Mucosa of descending colon (tissue), 3 donors: Measurements from ENCODE around the gene RASGRP2. TPM values are rescaled to one million over a fixed set of nuclear protein-coding genes. Genes with fewer than 3 reads are reported as not detected.

ENCODE experiments used
- ATAC-seq: fragments of 200-7000 bp; cut with Tn5 transposase; one replicate; pipeline ENCODE4 v1.9.1; 2020; ENCODE audit warnings: mild to moderate bottlenecking, moderate library complexity
- DNase-seq, 3 donors: peaks; one replicate each; pipeline ENCODE4 v3.0.0-alpha.2; 2020
- H3K36me3 ChIP-seq: fragments of 200-600 bp; one replicate; pipeline ENCODE4 v1.8.0; 2021; ENCODE audit warnings: low read depth, mild to moderate bottlenecking
- H3K4me1 ChIP-seq: fragments of 200-600 bp; one replicate; pipeline ENCODE4 v1.8.0; 2021; ENCODE audit warnings: low read depth, mild to moderate bottlenecking
- H3K4me3 ChIP-seq: fragments of 200-600 bp; one replicate; pipeline ENCODE4 v1.8.0; 2021; ENCODE audit warnings: mild to moderate bottlenecking
- H3K9me3 ChIP-seq: fragments of 200-600 bp; one replicate; pipeline ENCODE4 v1.8.0; 2021; ENCODE audit warnings: mild to moderate bottlenecking
- CTCF ChIP-seq: fragments of 200-600 bp; IDR thresholded peaks from one replicate; pipeline ENCODE4 v1.8.0; 2022; ENCODE audit warnings: antibody characterized with exemption, mild to moderate bottlenecking
- intact Hi-C, 2 donors: fragments of 100-400 bp; cut with DNase I in 1 of 2; cut with micrococcal nuclease in 1 of 2; formaldehyde crosslinking; loops; one replicate each; pipeline versions ENCODE4 v1.11.0 to v1.11.1; 2022; cut with DNase I, micrococcal nuclease
- total RNA-seq, 3 donors: library from RNA; stranded (reverse); fragmentation: NEBNext Ultra II Directional in 2 of 3; extraction: Animal tissue kit (Norgen Biotek cat#: 25700) in 2 of 3; gene quantifications; one replicate each; pipeline versions ENCODE4 v1.2.1 to v1.2.4, GENCODE V29; 2021 to 2023
- donor health status: DM: no; HTN: no; CAD: no; lungs with moderate emphysema.
- donor health status: DM: no; HTN: no; CAD: no.
- donor health status: DM: no; HTN: yes; CAD: no.

The RASGRP2 gene
- total RNA-seq, 3 donors from 2014 or later = 3.3 to 25.6 (median 9.7) TPM

DNA sequence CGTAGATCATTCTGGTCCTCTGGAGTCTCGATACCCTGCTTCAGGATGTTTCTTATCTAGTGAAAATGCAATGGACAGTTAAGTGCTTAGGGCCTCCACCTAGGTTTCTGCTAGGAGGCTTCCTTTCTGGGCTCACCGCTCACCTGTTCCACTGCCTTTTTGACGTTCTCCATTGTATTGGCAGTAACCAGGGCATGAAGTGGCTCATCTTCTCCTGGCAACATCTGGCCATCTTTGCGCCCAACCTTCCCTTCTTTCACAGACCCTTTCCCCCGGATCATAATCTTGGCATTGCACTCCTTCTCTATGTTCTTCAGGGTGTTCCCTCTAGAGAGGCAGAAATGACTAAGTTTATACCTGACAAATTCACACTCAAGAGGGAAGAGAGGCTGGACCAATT lies 25.3 kb upstream of the RASGRP2 start:
- H3K36me3 ChIP-seq = peaks cover 63% of the 10 kb centered on the region

DNA sequence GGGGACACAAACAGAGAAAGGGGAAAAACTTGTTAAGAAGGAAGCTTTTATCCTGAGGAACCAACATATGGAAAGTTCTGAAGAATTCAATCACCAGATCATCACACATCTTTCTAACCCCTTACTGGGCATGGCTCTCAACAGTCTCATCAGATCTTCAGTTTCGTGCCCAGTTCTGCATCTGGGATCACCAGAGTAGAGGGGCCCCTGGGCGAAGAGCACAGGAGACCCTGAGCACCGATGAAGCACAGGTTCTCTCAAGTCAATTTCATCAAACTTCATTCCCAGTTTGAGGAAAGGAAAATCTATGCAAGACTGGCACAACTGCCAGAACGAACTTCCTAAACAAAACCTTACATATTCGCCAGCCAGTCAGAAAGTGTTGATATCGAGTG lies 24.4 kb upstream of the RASGRP2 start:
- intact Hi-C loops = no loop called here
- ATAC-seq (no peak), DNase-seq (no peak)
- peaks cover 6% of the 10 kb centered on the region for H3K4me1 ChIP-seq
- TF ChIP-seq CTCF = no peak
- H3K9me3 ChIP-seq = no peaks in the 10 kb centered on the region
- H3K4me3 ChIP-seq = no peak overlapping the region
- H3K36me3 ChIP-seq = peaks cover 53% of the 10 kb centered on the region

More for the DNA sequence above, 25.3 kb upstream of the RASGRP2 start:
- intact Hi-C loops = no loop called here
- DNase-seq (no peak), ATAC-seq (no peak)
- H3K4me3 ChIP-seq = no peak overlapping the region
- H3K9me3 ChIP-seq = no peaks in the 10 kb centered on the region
- peaks cover 6% of the 10 kb centered on the region for H3K4me1 ChIP-seq
- no peak for TF ChIP-seq CTCF

- Histone ChIP-seq H3K9me3 (no peaks in the 10 kb centered on the region), H3K36me3 (peaks cover 53% of the 10 kb centered on the region), H3K4me3 (no peak overlapping the region), H3K4me1 (peaks cover 6% of the 10 kb centered on the region)
- DNase-seq = peak; percentile 62 to 89 (median 73)
- intact Hi-C loops = no loop called here
- ATAC-seq = peak; percentile 62
- no peak for TF ChIP-seq CTCF
These were observed 23.7 kb upstream of the RASGRP2 start for GRCh38 chr11:64767344-64768299.

GRCh38 chr11:64766881-64767280 lies 22.9 kb upstream of the RASGRP2 start:
- H3K36me3 ChIP-seq = peaks cover 53% of the 10 kb centered on the region
- no peak for ATAC-seq
- no peak for TF ChIP-seq CTCF
- H3K4me1 ChIP-seq = peaks cover 6% of the 10 kb centered on the region
- intact Hi-C loops = no loop called here
- no peak overlapping the region for H3K4me3 ChIP-seq
- peak in 1 of 3 donors; percentile 19 for DNase-seq
- no peaks in the 10 kb centered on the region for H3K9me3 ChIP-seq

DNA sequence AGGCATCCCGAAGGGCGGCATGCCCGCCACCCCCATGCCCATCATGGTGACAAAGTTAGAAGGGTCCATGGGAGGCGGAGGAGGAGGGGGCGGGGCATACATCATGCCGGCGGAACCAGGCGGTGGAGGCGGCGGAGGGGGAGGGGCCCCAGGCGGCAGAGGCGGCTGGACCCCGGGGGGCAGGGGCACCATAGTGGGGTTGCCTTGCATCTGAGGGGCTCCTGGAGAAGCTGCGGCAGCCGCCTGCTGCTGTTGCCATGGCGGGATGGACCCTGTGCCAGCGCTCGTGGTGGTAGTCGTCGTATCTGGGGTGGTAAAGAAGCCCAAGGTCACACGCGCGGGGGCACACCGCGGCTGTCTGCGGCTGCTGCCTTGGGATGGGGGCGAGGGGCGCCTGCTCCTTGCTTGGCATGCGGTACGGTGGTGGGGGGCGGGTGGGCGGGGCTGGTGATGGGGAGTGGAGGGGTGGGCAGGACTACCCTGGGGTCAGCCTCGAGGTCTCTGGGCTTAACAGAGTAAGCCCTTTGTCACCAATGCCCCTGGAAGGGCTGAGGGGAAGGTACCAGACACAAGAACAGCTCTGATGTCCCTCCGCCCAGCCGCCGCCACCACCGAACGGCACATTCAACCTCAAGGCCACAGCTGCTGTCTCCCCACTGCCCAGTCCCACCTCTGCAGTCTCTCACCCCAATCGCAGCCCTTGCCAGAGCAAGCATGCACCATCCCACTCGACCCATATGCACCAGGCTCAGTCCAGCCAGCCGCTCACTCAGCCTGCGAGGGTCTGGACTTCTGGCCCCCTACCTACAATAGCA lies 22.1 kb upstream of the RASGRP2 start:
- no peak overlapping the region for H3K4me3 ChIP-seq
- intact Hi-C loops = no loop called here
- no peaks in the 10 kb centered on the region for H3K9me3 ChIP-seq
- no peak for TF ChIP-seq CTCF
- ATAC-seq (no peak), DNase-seq (peak in 1 of 3 donors; percentile 27)
- peaks cover 6% of the 10 kb centered on the region for H3K4me1 ChIP-seq
- peaks cover 46% of the 10 kb centered on the region for H3K36me3 ChIP-seq
